GM21723 (cell line): ENCODE data around the gene TPM1.
"Not testable (repeated sequence)": the region's sequence is repeated elsewhere in the genome, so short reads cannot be mapped to it uniquely, and the experiment has no call there.

Source experiments
- ATAC-seq: cut with Tn5 transposase; IDR thresholded peaks from one replicate; pipeline ENCODE4 v1.9.1; 2021; ENCODE audit warnings: mild to moderate bottlenecking, moderate library complexity; ENCODE audit not compliant: unreplicated experiment

Gene TPM1

DNA sequence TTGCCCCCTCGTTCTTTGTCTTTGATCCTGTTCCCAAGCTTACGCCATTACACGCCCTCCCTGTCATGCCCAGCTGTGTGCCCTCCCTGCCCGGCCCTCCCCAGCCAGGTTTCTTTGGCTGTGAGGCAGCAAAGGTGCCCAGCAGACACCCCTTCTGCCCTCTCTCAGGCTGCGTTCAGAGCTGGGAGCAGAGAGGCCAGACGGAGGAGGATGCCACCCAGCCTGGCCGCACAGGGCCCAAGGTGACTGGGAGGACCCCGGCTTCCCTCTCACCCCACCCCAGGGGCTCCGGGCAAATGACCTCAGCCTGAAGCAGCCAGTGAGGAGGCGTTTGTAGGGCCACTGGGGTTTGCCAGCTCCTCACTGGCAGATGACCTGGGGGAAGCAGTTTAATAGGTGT is 48.3 kb downstream of the TPM1 start:
- no peak for ATAC-seq

DNA sequence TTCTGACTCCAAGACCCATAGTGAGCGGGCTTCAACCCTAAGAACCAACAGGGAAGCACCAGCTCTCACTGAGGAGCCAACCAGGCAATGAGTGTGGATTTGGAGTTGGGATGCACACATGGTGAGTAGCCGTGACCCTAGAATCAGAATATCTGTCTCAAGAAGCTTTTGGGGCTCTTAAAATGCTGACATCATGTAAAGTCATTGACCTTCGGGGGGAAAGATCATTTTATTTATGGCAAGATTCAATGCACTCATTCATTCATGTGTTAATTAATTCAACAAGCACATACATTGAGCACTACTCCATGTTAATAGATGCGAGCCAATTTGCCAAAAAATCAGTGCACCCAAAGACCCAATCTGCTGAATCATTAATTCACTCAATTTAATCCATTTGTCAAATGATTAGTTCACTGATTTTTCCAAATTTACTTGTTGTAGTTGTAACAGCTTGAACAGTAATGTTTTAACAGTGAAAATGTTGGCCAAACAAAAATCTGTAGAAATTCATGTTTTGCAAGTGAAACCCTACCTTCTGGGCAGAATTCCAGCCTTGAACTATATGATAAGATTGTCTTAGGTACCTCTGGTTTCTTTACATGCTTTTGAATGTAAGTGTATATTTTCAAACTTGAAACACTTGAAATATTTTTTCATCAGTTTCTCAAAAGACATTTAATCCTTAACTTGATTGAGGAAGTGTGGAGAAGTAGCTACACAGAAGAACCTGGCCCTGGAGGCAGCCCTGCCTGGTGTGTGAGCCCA is 49.3 kb downstream of the TPM1 start:
- ATAC-seq: no peak

DNA sequence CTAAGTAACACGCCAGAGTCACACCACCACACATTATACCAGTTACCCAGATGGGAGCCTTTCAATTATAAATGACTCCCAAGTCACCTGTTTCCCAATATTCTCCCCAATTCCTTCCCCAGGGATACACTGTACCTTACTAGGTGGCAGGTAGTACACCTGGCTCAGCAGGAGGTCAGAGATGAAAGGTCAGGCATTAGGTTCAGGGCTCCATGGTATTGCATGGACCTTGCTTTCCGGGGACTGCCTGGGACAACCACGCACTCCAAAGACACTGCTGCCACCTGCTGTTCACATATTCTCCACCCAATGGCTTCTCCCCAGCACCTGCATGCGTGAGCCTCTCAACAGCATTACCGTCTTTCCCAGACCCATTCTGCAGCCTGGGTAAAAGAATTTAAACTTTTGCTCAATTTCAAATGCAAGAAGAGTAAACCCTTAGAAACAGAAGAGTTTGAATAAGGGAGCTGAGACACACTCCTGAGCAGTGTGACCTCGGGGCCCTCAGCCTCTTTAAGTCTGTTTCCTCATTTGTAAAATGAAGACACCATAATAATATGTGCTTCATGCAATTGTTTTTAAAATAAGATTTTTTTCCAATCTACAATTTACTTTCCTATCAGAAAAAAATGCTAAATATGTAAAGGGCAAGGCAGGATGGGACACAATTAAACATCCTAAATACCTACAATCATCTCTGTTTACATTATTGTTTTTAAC is 51.1 kb downstream of the TPM1 start:
- ATAC-seq: no peak

DNA sequence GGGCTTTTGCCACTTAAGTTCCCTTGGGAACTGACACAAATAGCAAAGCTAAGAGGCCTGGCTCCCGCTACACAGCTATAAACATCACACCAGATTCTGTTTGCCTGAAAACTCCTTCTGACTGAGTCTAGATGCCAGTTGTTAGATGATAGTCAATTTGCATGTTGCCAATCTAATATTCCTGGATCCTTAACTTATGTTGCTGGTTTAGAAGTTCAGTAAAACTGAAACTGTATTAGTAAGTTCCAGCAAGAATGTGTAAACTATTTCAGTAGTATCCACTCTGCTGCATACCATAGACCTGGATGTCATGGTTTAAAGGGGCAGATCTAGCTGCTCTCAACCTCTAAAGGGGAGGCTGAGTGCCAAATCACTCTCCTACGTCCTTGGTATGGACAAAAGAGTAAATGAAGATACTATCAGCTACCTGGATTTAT is 52.0 kb downstream of the TPM1 start:
- no peak for ATAC-seq

DNA sequence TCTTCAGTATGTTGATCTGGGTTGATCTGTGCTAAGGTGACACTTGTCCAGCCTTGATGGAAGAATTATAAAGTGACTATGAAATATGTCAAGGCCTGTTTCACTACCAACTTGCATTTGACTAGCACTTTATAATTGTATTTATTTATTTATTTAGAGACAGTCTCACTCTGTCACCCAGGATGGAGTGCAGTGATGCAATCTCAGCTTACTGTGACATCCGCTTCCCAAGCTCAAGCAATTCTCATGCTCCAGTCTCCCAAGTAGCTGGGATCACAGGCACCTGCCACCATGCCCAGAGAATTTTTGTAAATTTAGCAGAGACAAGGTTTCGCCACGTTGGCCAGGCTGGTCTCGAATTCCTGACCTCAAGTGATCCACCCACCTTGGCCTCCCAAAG is 53.6 kb downstream of the TPM1 start:
- ATAC-seq: no peak

DNA sequence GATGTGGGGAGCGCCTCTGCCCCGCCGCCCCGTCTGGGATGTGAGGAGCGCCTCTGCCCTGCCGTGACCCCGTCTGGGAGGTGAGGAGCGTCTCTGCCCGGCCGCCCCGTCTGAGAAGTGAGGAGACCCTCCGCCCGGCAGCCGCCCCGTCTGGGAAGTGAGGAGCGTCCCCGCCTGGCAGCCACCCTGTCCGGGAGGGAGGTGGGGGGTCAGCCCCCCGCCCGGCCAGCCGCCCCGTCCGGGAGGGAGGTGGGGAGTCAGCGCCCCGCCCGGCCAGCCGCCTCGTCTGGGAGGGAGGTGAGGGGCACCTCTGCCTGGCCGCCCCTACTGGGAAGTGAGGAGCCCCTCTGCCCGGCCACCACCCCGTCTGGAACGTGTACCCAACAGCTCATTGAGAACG is 56.4 kb downstream of the TPM1 start:
- not testable (repeated sequence) for ATAC-seq

DNA sequence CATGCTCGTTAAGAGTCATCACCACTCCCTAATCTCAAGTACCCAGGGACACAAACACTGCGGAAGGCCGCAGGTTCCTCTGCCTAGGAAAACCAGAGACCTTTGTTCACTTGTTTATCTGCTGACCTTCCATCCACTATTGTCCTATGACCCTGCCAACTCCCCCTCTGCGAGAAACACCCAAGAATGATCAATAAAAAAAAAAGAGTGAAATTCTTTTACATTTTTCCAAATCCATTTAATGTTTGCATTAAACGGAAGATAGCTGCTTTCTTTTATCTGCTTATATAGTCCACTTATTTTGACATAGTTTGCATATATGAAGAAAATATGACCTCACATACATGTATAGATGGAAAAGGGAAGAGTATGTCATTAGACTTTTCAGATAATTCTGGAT is 57.0 kb downstream of the TPM1 start:
- not testable (repeated sequence) for ATAC-seq

DNA sequence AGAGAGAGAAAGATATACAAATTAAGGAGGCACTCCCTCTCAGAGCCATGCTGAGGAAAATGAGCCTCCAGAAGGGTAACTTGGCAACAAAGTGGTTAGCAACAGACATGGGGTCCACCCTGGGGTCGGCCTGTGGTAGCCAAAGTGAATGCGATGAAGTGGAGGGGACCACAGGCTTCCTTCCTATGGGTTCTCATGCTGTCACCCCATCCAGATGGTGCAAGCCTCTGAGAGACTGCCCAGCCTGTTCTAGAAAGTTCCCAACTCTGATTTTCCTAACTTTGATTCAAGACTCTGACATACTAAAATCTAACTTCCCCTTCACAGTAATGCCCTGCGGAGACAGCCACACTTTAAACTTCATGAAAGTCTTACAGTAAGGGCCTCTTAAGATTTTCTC is 60.9 kb downstream of the TPM1 start:
- ATAC-seq: no peak

DNA sequence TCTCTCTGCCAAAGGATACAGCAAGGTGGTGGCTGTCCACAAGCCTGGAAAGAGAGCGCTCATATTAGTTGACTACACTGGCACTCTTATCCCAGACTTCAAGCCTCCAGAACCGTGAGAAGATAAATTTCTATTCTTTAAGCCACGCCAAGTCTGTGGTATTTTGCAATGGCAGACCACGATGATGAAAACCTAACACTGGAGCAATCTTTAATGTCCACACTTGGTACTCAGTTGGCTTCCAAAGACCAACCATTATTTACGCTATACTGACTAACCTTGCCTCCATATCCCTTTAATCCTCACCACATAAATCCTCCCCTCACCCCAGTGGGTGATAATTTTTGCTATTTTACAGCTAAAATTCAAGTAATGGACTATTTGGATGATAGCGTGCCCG is 62.2 kb downstream of the TPM1 start:
- no peak for ATAC-seq

DNA sequence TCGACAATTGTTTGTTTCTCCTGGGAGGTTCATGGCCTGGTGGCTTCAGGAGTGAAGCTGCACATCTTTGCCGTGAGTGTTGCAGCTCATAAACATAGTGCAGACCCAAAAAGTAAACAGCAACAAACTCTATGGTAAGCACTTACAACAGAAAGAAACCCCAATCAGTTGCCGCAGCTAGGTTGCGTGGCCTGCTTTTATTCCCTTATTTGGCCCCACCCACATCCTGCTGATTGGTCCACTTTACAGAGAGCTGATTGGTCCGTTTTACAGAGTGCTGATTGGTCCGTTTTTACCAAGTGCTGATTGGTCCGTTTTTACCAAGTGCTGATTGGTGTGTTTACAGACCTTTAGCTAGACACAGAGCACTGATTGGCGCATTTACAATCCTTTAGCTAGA is 62.8 kb downstream of the TPM1 start:
- ATAC-seq: not testable (repeated sequence)

DNA sequence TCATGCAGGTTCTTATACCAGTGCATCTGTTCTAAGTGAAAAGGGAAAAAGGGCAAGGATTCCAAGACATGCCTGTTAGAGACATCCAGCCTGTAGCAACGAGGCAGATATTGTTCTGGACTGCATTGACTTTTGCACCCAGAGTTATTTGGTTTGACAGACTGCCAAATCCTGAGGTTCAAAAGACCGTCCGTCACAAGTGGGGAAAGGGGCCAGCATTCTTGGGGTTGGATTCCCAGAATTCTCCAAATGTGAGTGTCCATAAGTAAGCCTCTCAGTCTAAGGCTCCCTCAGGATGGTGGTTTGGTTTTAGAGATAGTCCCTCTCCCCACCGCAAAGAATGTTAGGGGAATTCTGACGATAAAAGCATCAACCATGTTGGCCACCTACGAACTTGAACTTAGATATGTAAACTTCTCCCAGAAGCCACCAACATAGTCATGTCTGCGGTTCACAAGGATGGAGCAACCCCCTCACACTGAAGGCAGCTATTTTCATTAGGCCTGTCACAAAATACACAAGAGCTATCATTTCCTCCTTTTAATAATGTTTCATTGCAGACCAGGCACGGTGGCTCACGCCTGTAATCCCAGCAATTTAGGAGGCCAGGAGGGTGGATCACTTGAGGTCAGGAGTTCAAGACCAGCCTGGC is 65.5 kb downstream of the TPM1 start:
- ATAC-seq: no peak

DNA sequence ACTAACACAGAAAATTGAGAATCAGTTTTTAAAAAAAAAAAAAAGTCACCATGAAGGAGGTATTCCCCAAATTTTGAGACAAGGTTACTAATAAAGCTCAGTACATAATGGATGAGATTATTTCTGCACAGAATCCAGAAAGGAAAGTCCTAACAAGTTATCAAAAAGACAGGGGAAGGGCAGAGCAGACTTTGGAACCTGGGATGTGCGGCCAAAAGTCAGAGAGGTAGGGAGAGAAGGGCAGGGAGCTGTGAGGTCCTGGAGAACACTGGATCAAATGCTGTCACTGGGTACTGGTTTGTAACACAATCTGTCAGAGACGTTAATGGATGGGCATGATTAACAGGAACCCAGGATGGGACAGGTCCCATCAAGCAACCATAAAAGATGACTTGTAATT is 67.0 kb downstream of the TPM1 start:
- ATAC-seq: no peak

DNA sequence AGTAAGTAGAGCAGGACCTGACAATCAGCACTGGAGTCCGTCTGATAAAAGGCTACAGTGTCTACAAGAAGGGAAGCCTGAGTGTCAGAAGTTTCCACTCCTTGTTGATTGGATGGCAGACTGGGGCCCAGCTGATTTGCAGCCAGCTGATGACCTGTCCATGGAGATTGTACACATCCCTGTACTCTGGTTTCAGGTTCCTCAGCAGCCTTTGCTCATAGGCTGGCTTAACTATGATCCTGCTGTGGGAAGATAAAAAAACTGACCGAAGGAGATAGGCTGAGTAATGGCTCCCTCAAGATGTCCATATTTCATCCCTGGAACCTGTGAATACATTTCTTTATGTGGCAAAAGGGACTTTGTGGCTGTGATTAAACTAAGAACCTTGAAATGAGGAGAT is 67.4 kb downstream of the TPM1 start:
- no peak for ATAC-seq

DNA sequence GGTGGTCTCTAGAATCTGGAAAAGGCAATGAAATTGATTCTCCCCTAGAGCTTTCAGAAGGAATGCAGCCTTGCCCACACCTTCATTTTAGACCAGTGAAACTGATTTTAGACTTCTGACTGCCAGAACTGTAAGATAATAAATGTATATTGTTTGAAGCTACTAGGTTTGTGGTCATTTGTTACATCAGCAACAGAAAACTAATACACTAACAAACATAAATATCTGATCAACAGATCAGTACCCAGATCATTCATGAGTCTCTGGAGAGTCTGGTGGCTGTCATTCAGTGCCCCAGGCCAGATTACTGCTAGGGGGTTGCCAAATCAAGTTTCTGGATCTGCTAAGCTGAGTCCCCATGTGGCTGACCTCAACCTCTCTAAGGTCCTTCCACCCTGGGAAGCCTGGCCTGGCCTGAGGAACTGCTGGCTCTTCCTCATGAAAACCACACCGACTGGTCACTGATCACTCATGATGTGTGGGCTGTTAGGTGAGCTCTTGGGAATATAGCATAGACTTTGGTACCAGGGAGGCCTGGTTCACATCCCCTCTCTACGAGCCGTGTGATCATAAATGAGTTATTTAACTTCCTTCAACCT is 68.0 kb downstream of the TPM1 start:
- no peak for ATAC-seq

DNA sequence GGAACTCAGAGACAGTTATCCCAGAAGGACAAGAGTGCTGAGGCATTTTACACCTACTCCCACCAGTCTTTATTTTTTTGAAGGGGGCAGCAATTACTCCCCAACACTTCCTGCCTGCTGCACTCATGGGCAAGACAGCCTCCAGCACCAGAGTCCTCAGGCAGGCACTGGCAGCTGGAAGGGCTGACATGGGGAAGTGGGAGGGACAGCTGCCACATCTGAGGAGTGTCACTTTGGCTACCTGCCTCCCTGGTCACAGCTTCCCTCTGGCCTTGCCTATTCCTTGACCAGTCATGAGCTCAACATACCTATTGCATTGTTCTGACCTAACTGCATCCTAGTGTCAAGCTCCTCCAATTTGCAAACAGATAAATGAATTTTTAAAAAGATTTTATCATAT is 68.9 kb downstream of the TPM1 start:
- no peak for ATAC-seq

DNA sequence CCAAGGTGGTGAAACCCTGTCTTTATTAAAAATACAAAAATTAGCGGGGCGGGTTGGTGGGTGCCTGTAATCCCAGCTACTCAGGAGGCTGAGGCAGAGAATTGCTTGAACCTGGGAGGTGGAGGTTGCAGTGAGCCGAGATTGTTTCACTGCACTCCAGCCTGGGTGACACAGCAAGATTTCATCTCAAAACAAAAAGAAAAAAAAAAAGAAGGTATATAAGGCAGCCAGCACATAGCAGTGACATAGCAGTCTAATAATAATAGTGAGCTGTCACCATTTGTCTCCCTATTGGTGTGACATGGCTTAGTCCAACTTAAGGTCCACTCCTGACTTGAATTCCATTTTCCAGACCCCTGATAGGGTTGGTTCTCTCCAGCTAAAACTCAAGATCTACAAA is 70.3 kb downstream of the TPM1 start:
- no peak for ATAC-seq

DNA sequence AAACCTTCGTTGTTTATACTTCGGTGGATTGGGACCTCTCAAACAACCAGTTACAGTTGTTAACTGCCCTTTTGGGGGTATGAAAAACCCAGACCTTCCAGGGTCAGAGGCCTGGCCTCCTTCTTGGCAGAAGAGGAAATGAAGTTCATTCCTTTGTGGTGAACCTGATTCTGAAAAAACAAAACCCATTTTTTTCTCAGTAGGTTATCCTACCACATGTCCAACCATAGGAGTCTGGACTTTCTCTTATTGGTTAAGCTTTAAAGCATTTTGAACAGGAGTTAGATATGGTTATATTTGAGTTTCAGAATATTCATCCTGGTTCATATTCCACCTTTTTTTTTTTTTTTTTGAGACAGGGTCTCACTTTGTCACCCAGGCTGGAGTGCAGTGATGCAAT is 71.9 kb downstream of the TPM1 start:
- no peak for ATAC-seq
